LNCAP (cell line): ENCODE measurements around the gene GIMAP2.

ENCODE experiments used
- CTCF ChIP-seq: fragments of 450-650 bp; IDR thresholded peaks from 2 replicates; pipeline ENCODE4 v1.5.1; 2017; ENCODE audit warnings: mild to moderate bottlenecking

Gene GIMAP2

GRCh38 chr7:150656047-150656446, 29.5 kb upstream of the GIMAP2 start:
- TF ChIP-seq CTCF: no peak

GRCh38 chr7:150657526-150657925, 28.0 kb upstream of the GIMAP2 start:
- TF ChIP-seq CTCF: no peak

GRCh38 chr7:150660939-150661613, 24.4 kb upstream of the GIMAP2 start:
- TF ChIP-seq CTCF: no peak

- TF ChIP-seq CTCF: no peak
Measured at GRCh38 chr7:150663802-150664494, 21.6 kb upstream of the GIMAP2 start.

- TF ChIP-seq CTCF: no peak
Measured at GRCh38 chr7:150665089-150665748, 20.3 kb upstream of the GIMAP2 start.

GRCh38 chr7:150665896-150666295, 19.6 kb upstream of the GIMAP2 start:
- no peak for TF ChIP-seq CTCF

- TF ChIP-seq CTCF: no peak
Measured at GRCh38 chr7:150666412-150666811, 19.1 kb upstream of the GIMAP2 start.
